Mononuclear cell (primary cell): ENCODE results near the gene PSME3. TPM values are rescaled to one million over a fixed set of nuclear protein-coding genes. Genes with fewer than 3 reads are reported as not detected.
"Not testable (repeated sequence)": the region's sequence is repeated elsewhere in the genome, so short reads cannot be mapped to it uniquely, and the experiment has no call there.

Source experiments
- H3K27me3 ChIP-seq: 2 replicates; pipeline ENCODE4 v1.6.0; 2011; ENCODE audit warnings: low read length, control low read depth; ENCODE audit not compliant: insufficient read depth
- H3K4me1 ChIP-seq: 2 replicates; pipeline ENCODE4 v1.5.1; 2011; ENCODE audit warnings: mild to moderate bottlenecking, low read length, control low read depth; ENCODE audit not compliant: insufficient read depth
- H3K4me3 ChIP-seq: 2 replicates; pipeline ENCODE4 v1.5.1; 2011; ENCODE audit warnings: mild to moderate bottlenecking, low read length, moderate library complexity
- H3K9me3 ChIP-seq: 2 replicates; pipeline ENCODE4 v1.5.1; 2011; ENCODE audit warnings: low read depth, mild to moderate bottlenecking, control low read depth, low read length
- total RNA-seq: library from RNA; depleted of rRNA; stranded (reverse); fragments of >200 nt; gene quantifications from one replicate; pipeline ENCODE4 v1.2.3, GENCODE V29; 2012

Gene PSME3
- total RNA-seq, 1 donor = 56.9 TPM

DNA sequence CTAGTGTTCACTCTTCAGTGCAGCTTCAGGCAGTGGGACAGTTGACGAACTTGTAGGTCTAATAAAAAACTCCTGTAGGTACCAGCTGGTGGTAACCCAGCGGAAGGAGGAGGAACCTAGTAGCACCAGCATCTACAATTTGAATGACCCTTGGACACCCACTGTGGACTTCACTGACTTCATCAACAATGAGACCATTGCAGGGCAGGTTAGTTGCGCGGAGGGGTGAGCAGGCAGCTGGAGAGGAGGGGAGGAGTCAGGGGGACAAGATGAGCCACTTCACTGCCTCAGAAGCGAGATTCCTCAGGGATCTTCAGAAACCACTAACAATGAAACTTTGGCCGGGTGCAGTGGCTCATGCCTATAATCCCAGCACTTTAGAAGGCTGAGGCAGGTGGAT is 40.1 kb downstream of the PSME3 start:
- H3K9me3 ChIP-seq = no peaks in the 10 kb centered on the region
- no peaks in the 10 kb centered on the region for H3K4me1 ChIP-seq
- H3K4me3 ChIP-seq = no peak overlapping the region
- H3K27me3 ChIP-seq = no peaks in the 10 kb centered on the region

DNA sequence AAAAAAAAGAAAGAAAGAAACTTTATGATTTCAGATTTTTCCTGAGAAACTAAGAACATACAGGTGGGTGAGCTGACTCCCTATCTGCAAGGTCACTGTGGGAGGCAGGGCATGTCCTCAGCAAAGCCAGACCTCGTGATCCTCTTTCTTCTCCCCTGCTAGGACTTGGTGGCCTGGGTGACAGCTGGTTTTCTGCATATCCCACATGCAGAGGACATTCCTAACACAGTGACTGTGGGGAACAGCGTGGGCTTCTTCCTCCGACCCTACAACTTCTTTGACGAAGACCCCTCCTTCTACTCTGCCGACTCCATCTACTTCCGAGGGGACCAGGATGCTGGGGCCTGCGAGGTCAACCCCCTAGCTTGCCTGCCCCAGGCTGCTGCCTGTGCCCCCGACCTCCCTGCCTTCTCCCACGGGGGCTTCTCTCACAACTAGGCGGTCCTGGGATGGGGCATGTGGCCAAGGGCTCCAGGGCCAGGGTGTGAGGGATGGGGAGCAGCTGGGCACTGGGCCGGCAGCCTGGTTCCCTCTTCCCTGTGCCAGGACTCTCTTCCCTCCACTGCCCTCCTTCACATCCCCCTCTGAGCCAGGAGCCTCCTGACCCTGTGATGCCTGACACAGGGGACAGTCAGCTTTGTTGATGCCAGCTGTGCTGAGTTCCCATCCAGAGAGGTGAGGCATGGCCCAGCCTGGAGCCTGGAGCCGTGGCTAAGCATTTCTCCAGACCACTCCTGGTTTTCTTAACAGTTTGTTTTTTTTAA is 40.9 kb downstream of the PSME3 start:
- H3K9me3 ChIP-seq, H3K4me1 ChIP-seq, H3K4me3 ChIP-seq, H3K27me3 ChIP-seq: not testable (repeated sequence)

DNA sequence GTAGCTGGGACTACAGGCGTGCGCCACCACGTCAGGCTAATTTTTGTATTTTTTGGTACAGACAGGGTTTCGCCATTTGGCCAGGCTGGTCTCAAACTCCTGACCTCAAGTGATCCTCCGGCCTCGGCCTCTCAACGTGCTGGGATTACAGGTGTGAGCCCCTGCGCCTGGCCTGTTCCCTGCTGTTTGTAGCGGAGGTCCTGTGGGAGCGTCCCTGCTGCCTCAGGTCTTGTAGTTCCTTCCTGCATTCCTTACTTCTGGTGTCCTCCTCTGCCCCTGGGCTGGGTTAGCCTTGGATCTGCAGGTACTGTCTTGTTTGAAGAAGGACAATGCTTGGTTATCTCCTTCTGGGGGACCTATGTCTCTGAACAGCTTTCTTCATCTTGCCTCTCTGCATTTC is 43.8 kb downstream of the PSME3 start:
- Histone ChIP-seq H3K4me1 (no peaks in the 10 kb centered on the region), H3K9me3 (no peaks in the 10 kb centered on the region), H3K27me3 (no peaks in the 10 kb centered on the region), H3K4me3 (no peak overlapping the region)

DNA sequence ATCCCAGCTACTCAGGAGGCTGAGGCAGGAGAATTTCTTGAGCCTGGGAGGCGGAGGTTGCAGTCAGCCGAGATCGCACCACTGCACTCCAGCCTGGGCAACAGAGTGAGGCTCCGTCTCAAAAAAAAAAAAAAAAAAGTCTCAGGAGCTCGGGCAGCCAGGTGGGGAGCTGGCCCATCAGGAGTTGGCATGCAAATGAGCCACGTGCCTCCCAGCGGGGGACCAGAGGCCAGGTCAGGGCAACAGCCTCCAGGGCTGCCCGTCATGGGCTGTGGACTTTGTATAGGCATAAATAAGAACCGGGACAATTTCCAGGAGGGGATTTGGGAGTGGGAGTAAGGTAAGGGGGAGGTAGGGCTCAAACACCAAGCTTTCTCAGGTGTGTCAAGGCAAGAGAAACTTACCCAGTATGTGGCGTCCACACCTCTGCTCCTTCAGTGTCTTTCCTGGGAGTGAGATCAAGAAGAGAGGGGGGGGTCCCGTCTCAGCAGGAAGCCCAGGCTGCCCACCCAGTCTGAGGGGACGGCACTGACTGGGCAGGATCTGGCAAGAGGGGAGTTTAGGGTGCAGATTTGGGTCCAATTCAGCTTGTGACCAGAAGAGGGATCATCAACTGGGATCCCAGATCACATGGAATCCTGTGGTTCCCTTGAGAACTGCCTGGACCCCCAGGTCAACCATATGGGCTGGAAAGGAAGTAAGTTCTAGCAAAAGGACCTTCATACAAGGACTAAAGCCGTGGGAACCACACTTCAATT is 45.1 kb downstream of the PSME3 start:
- Histone ChIP-seq H3K4me3 (no peak overlapping the region), H3K4me1 (no peaks in the 10 kb centered on the region), H3K27me3 (no peaks in the 10 kb centered on the region)

DNA sequence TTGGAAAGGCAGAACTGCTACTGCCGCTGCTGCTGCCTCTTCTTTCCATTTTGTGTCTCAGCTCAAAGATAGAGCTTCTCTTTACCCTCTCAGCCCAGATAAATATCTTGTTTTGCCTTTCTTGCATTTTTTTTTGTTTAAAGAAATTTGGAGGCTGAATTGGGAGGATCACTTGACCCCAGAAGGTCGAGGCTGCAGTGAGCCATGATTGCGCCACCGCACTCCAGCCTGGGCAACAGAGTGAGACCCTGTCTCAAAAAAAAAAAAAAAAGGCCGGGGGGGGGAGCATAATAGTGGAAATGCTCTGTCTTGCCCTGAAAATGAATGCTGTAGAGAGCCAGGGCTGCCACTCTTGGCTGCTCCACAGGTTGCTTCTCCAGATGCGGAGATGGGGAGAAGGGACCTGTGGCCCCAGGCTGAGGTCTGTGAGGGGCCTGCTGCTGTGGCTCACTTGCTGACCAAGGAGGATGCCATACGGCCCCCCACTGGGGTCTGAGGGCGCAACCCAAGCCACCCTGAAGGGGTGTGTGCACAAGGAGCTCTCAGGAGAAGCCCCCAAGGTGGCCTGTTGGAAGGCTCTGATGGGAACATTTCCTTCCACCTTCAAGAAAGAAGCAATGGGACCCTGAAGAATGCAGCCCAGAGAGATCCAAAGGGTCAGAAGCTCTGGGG is 45.9 kb downstream of the PSME3 start:
- no peaks in the 10 kb centered on the region for H3K27me3 ChIP-seq
- no peaks in the 10 kb centered on the region for H3K4me1 ChIP-seq
- H3K4me3 ChIP-seq = no peak overlapping the region
- no peaks in the 10 kb centered on the region for H3K9me3 ChIP-seq

More for the DNA sequence above, 45.1 kb downstream of the PSME3 start:
- no peaks in the 10 kb centered on the region for H3K9me3 ChIP-seq

DNA sequence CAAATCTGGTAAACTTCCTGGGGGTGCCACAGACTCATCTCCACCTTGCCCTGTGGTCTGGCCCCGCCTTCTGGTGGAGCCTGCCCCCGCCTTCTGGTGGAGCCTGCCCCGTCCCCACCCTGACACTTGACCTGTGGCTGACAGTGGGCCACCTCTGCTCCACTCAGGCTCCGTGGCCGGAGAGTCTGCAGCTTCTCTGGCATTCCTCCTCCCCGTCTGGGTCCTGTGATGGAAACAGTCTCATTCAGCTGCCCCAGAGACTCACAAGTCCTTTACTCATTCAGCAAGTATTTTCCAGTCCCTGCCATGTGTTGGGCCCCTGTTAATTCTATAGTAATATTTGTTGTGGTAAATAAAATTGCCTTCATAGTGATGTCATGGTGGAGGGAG is 46.4 kb downstream of the PSME3 start:
- Histone ChIP-seq H3K4me3 (no peak overlapping the region), H3K4me1 (no peaks in the 10 kb centered on the region), H3K27me3 (no peaks in the 10 kb centered on the region), H3K9me3 (no peaks in the 10 kb centered on the region)

DNA sequence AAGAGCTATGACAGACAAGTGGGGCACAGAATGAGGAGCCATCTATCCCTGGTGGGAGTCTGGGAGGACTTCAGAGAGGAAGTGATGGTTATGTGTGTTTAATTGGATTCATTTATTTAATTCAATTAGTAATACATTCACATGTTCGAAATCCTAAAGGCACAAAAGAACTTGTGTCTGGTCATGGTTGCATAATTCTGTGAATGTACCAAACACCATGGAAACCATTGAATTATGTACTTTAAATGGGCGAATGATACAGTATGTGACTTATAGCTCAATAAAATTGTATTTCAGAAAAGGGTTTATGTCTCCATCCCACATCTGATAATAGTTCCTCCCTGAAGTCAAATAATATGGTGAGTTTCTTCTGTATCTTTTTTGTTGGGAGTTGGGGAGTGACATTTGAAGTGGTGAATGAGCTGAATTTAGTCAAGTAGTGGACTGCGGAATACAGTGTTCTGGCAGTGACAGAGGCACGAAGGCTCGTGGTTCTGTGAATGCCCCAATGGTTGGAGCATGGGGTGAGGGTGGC is 47.6 kb downstream of the PSME3 start:
- Histone ChIP-seq H3K27me3 (no peaks in the 10 kb centered on the region), H3K4me1 (peaks cover 9% of the 10 kb centered on the region), H3K4me3 (no peak overlapping the region), H3K9me3 (no peaks in the 10 kb centered on the region)

DNA sequence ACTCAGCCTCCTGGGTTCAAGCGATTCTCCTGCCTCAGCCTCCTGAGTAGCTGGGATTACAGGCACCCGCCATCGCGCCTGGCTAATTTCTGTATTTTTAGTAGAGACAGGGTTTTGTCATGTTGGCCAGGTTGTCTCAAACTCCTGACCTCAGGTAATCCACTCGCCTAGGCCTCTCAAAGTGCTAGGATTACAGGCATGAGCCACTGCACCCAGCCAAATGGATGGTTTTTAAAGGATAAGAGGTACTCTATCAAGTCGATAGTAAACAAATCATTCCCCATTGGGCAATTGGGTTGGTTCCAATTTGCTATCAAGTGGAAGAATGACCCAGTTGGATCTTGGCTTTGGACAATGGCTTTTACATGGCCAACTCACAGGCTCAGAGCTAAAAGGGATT is 48.5 kb downstream of the PSME3 start:
- not testable (repeated sequence) for H3K9me3 ChIP-seq, H3K27me3 ChIP-seq, H3K4me3 ChIP-seq
- peaks cover 17% of the 10 kb centered on the region for H3K4me1 ChIP-seq

DNA sequence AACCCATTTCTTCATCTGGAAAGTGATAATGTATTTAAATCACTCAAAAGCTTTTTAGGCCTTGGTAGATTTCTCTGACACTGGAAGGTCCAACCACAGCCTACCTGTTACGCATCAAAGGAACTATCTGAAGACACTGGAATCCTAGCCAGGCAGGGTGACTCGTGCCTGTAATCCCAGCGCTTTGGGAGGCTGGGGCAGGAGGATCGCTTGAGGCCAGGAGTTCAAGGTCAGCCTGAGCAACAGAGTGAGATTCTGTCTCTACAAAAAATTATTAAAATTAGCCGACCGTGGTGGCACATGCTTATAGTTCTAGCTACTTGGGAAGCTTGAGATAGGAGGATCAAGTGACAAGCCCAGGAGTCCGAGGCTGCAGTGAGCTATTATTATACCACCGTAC is 49.0 kb downstream of the PSME3 start:
- Histone ChIP-seq H3K4me1 (peaks cover 22% of the 10 kb centered on the region), H3K27me3 (no peaks in the 10 kb centered on the region), H3K4me3 (no peak overlapping the region), H3K9me3 (no peaks in the 10 kb centered on the region)

DNA sequence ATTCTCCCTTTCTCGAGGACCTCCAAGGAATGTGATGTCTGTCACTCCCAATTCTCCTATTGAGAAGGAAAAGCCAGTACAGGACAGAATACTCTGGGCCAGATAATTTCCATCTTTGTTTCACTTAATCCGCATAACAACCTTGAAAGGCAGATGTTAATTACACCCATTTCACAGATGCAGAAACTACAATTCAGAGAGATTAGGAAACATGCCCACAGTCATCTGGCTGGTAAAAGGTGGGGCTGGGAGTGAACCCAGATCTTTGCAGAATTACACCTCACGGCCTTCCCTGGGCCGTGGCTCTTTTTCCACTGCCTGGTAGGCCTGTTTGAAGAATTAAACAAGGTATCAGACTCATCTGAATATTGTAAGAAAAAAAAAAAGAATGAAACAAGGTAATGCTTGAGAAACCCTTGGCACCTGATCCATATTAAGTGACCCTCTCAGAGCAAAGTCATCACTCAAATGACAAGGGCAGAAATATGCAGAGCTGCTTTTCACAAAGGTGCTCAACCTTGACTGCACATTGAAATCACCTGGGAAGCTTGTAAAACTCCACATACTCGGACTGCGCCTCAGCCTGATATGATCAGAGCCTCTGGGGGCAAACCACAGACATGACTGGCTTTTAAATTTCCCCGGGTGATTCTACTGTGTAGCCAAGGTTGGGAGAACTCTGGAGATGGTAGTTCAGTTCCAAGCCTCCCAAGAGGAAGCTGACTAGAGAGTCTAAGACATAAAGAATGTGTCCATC is 50.8 kb downstream of the PSME3 start:
- H3K4me1 ChIP-seq = peaks cover 32% of the 10 kb centered on the region
- no peaks in the 10 kb centered on the region for H3K27me3 ChIP-seq
- H3K4me3 ChIP-seq = no peak overlapping the region
- no peaks in the 10 kb centered on the region for H3K9me3 ChIP-seq

DNA sequence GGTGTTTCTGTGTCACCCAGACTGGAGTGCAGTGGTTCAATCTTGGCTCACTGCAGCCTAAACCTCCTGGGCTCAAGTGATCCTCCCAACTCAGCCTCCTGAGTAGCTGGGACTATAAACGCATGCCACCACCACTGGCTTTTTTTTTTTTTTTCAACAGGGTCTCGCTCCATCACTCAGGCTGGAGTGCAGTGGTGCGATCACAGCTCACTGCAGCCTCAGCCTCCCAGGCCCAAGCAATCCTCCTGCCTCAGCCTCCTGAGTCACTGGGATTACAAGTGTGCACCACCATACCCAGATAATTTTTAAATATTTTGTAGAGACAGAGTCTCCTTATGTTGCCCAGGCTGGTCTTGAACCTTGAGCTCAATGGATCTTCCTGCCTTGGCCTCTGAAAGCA is 52.6 kb downstream of the PSME3 start:
- not testable (repeated sequence) for H3K27me3 ChIP-seq, H3K4me3 ChIP-seq, H3K9me3 ChIP-seq
- peaks cover 32% of the 10 kb centered on the region for H3K4me1 ChIP-seq

DNA sequence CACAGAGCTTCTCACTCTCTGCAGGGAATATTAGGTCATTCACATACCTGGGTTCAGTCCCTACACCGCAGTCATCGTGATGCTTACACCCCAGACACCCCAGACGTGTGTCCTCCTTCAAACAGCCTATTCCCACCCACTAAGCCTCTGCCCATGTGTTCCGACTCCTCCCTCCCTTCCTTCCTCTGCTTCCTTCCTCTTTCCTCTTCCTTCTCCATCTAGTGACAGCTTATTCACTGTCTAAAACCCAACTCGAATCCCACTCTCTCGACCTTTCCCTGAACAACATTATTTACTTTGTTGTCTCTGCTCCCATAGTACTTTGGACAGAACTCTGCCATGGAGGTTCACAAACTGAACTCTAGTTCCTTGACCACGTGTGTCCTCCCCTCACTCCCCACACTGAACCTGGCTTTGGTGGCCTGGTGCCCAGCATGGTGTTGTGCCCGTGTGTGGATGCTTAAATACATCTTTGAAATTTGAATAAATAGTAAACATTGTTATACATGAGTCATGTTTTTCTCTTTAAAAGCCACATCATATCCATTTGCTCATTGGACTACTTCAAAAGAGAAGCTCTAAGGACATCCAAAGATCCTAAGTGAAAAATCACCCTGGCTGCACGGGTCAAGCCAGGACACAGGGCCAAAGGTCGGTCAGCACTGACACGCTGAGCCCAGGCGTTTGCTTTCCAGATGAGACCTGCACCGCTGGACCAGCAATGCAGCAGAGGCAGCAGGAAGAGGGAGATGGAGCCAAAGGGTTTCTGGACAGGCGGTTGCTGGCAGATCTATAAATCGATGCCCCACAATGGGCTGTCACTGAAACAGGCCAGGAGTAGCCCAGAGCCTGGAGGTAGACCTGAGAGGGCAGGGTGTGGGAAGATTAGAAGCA is 53.3 kb downstream of the PSME3 start:
- Histone ChIP-seq H3K9me3 (no peaks in the 10 kb centered on the region), H3K4me1 (peaks cover 34% of the 10 kb centered on the region), H3K4me3 (no peak overlapping the region), H3K27me3 (no peaks in the 10 kb centered on the region)

DNA sequence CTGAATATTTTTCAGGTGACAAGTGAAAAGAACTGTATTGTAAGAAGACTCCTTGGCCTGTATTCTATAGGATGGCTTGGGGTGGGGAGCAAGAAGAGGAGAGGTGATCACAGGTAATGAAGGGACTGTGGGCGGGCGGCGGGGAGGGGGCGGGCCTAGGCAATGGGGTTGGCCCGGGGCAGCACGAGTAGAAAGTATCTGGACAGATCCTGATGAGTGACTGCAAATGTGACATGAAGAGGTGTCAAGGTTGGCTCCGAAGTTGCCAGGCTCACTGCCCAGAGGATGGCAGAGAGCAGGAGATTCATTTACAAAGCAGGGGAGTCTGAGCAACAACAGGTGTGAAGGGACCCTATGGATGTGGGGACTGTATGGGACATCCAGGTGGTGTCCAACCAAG is 56.6 kb downstream of the PSME3 start:
- no peaks in the 10 kb centered on the region for H3K9me3 ChIP-seq
- H3K27me3 ChIP-seq = no peaks in the 10 kb centered on the region
- peaks cover 64% of the 10 kb centered on the region for H3K4me1 ChIP-seq
- no peak overlapping the region for H3K4me3 ChIP-seq

DNA sequence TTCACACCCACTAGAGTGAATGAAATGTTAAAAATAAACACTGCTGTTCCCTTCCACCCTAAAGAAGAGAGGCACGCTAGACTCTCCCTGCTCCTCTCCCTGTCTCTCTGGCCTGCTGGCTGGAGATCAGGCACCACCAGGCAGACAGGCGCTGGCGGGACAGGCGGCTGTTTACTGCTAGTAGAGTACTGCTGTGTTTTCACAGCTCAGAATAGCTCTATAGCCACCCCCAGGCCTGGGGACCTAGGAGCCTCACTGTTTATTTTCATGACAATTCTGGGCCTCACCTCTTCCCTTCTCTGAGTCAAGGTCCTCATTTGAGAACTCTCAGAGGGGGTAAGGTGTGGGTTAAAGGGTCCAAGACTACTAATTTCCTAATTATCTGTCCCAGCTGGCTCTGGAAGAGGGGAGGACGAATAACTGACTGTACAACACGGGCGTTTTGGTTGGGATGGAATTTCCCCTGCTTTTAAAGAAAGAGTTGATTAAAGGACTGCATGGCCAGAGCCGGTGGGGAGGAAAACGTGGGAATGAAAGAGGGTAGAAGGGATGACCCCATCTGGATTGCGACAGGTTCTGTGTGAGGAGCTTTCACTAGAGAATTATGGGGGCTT is 58.4 kb downstream of the PSME3 start:
- no peaks in the 10 kb centered on the region for H3K27me3 ChIP-seq

More for the DNA sequence above, 58.4 kb downstream of the PSME3 start:
- Histone ChIP-seq H3K9me3 (no peaks in the 10 kb centered on the region), H3K4me3 (no peak overlapping the region), H3K4me1 (peaks cover 57% of the 10 kb centered on the region)
